OCI-LY3 (cell line): Measurements from ENCODE around the gene AGBL4.

Source experiments
- H2AFZ ChIP-seq: fragments of 200-600, 300-600 bp; shearing (Covaris generic); 2 replicates; pipeline ENCODE4 v1.6.0; 2014; ENCODE audit warnings: antibody characterized with exemption, low read depth, low read length
- H3K27ac ChIP-seq: fragments of 200-600, 300-600 bp; sonication (generic); 2 replicates; pipeline ENCODE4 v1.5.1; 2014; ENCODE audit warnings: mild to moderate bottlenecking, low read length, moderate library complexity, mixed read lengths
- H3K27me3 ChIP-seq: fragments of 200-600, 300-600 bp; sonication (generic); 2 replicates; pipeline ENCODE4 v1.6.1; 2014; ENCODE audit warnings: low read depth, low read length, mixed read lengths
- H3K36me3 ChIP-seq: fragments of 200-600, 300-600 bp; sonication (generic); replicated peaks from 2 replicates; pipeline ENCODE3; 2014; ENCODE audit warnings: low read depth, low read length, mixed read lengths
- H3K4me1 ChIP-seq: fragments of 300-600, 200-600 bp; sonication (generic); 2 replicates; pipeline ENCODE4 v1.6.1; 2014; ENCODE audit warnings: low read length, mixed read lengths
- H3K4me2 ChIP-seq: fragments of 200-600, 300-600 bp; sonication (generic); 2 replicates; pipeline ENCODE4 v1.6.1; 2014; ENCODE audit warnings: low read length, mixed read lengths
- H3K4me3 ChIP-seq: fragments of 300-600, 200-600 bp; sonication (generic); 2 replicates; pipeline ENCODE4 v1.5.1; 2014; ENCODE audit warnings: antibody characterized with exemption, mild to moderate bottlenecking, low read length, moderate library complexity
- H3K79me2 ChIP-seq: fragments of 300-600, 200-600 bp; shearing (Covaris generic); 2 replicates; pipeline ENCODE4 v1.6.1; 2014; ENCODE audit warnings: mild to moderate bottlenecking, low read length, mixed read lengths
- H3K9ac ChIP-seq: fragments of 300-600, 200-600 bp; shearing (Covaris generic); 2 replicates; pipeline ENCODE4 v1.6.0; 2014; ENCODE audit warnings: mild to moderate bottlenecking, low read length, moderate library complexity
- H3K9me3 ChIP-seq: fragments of 200-600, 300-600 bp; shearing (Covaris generic); 2 replicates; pipeline ENCODE4 v1.6.1; 2014; ENCODE audit warnings: low read length, mixed read lengths; ENCODE audit not compliant: insufficient read depth
- H4K20me1 ChIP-seq: fragments of 200-600, 300-600 bp; sonication (generic); 2 replicates; pipeline ENCODE4 v1.6.1; 2016; ENCODE audit warnings: low read length, mixed read lengths; ENCODE audit not compliant: insufficient read depth
- EZH2phosphoT487 ChIP-seq: fragments of 200-600 bp; shearing (Covaris generic); IDR thresholded peaks from 2 replicates; pipeline ENCODE4 v1.6.1; 2018; ENCODE audit warnings: antibody characterized with exemption, mixed run types, low read depth
- TF ChIP-seq, protein P1 (sequence below): fragments of 200-600, 300-600 bp; sonication (generic); IDR thresholded peaks from 2 replicates; pipeline ENCODE4 v1.5.1; 2014; ENCODE audit warnings: antibody characterized with exemption, low read length, low read depth

Gene AGBL4

GRCh38 chr1:48978413-48978812 lies 1045.3 kb downstream of the AGBL4 start:
- no peaks in the 10 kb centered on the region for H3K79me2 ChIP-seq
- H2AFZ ChIP-seq, result no peak overlapping the region
- H4K20me1 ChIP-seq, result no peaks in the 10 kb centered on the region
- H3K27ac ChIP-seq, result no peak overlapping the region
- no peaks in the 10 kb centered on the region for H3K4me1 ChIP-seq
- H3K9ac ChIP-seq, result no peak overlapping the region
- no peak overlapping the region for H3K4me3 ChIP-seq
- no peak overlapping the region for H3K4me2 ChIP-seq
- no peaks in the 10 kb centered on the region for H3K9me3 ChIP-seq
- H3K36me3 ChIP-seq, result no peaks in the 10 kb centered on the region
- peaks cover 11% of the 10 kb centered on the region; the same call in 1 of the 2 replicates for H3K27me3 ChIP-seq
- TF ChIP-seq EZH2phosphoT487, result no peak
- TF ChIP-seq, protein P1, sequence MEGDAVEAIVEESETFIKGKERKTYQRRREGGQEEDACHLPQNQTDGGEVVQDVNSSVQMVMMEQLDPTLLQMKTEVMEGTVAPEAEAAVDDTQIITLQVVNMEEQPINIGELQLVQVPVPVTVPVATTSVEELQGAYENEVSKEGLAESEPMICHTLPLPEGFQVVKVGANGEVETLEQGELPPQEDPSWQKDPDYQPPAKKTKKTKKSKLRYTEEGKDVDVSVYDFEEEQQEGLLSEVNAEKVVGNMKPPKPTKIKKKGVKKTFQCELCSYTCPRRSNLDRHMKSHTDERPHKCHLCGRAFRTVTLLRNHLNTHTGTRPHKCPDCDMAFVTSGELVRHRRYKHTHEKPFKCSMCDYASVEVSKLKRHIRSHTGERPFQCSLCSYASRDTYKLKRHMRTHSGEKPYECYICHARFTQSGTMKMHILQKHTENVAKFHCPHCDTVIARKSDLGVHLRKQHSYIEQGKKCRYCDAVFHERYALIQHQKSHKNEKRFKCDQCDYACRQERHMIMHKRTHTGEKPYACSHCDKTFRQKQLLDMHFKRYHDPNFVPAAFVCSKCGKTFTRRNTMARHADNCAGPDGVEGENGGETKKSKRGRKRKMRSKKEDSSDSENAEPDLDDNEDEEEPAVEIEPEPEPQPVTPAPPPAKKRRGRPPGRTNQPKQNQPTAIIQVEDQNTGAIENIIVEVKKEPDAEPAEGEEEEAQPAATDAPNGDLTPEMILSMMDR, result no peak

- Histone ChIP-seq H3K4me3 (no peak overlapping the region), H3K27ac (no peak overlapping the region), H3K9me3 (no peaks in the 10 kb centered on the region), H4K20me1 (no peaks in the 10 kb centered on the region), H2AFZ (no peak overlapping the region), H3K36me3 (no peaks in the 10 kb centered on the region), H3K27me3 (peaks cover 11% of the 10 kb centered on the region; the same call in 1 of the 2 replicates), H3K9ac (no peak overlapping the region), H3K4me1 (no peaks in the 10 kb centered on the region), H3K4me2 (no peak overlapping the region), H3K79me2 (no peaks in the 10 kb centered on the region)
- TF ChIP-seq, protein P1, result no peak
- no peak for TF ChIP-seq EZH2phosphoT487
Observed at GRCh38 chr1:48977273-48977672, 1046.5 kb downstream of the AGBL4 start.

DNA sequence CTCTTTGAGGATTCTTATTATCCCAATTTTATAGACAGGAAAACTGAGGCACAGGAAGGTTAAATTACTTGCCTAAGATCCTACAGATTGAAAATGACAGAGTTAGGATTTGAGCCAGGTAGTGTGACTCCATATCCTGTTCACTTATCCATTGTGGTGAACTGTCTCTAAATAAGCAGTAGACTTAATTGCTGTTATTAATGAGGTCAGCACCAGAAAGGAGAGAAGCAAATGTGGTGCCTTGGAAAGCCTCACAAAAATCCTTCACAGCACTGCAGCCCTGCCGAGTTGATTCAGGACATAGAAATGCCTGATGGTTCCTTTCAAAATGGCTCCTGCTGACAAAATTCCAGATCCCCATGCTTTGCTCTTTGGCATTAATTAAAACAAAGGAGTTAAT lies 1053.8 kb downstream of the AGBL4 start:
- TF ChIP-seq, protein P1, result no peak
- TF ChIP-seq EZH2phosphoT487, result no peak
- Histone ChIP-seq H3K4me3 (no peak overlapping the region), H3K4me1 (no peaks in the 10 kb centered on the region), H4K20me1 (no peaks in the 10 kb centered on the region), H3K9ac (no peak overlapping the region), H3K4me2 (no peak overlapping the region), H2AFZ (no peak overlapping the region), H3K27me3 (no peaks in the 10 kb centered on the region; the same call in 1 of the 2 replicates), H3K36me3 (no peaks in the 10 kb centered on the region), H3K79me2 (no peaks in the 10 kb centered on the region), H3K27ac (no peak overlapping the region), H3K9me3 (no peaks in the 10 kb centered on the region)

DNA sequence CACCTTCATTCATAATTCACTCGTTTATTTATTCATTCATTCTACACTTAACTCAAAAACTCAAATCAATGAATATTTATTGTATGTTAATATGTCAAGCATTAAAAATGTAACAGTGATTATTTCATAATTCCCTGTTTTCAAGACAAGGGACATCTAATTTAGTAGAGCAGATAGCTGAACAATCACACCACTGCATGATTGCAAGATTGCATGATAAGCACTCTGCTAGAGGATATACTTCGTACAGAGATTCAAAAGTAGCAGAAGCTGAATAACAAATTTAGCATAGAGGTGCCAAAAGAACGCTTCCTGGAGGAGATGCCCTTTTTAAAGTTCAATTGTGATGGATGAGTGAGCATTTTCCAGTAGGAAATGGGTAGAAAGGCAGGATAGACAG lies 1056.4 kb downstream of the AGBL4 start:
- H3K4me2 ChIP-seq, result no peak overlapping the region
- TF ChIP-seq, protein P1, result no peak
- TF ChIP-seq EZH2phosphoT487, result no peak
- no peak overlapping the region for H3K9ac ChIP-seq
- H4K20me1 ChIP-seq, result no peaks in the 10 kb centered on the region
- H3K9me3 ChIP-seq, result no peaks in the 10 kb centered on the region
- no peak overlapping the region for H2AFZ ChIP-seq
- H3K27ac ChIP-seq, result no peak overlapping the region
- H3K4me3 ChIP-seq, result no peak overlapping the region
- no peaks in the 10 kb centered on the region for H3K79me2 ChIP-seq
- H3K4me1 ChIP-seq, result no peaks in the 10 kb centered on the region
- H3K36me3 ChIP-seq, result no peaks in the 10 kb centered on the region
- no peaks in the 10 kb centered on the region; the same call in 1 of the 2 replicates for H3K27me3 ChIP-seq
